Mesothelial cell of epicardium (in vitro differentiated cells): ENCODE data around the gene SYS1. TPM values are rescaled to one million over a fixed set of nuclear protein-coding genes. Genes with fewer than 3 reads are reported as not detected.

Experiments used
- DNase-seq, 2 experiments: peaks; one replicate each; pipeline ENCODE4 v3.0.0; 2021; ENCODE audit warnings: low spot score in 2 of 2; ENCODE audit not compliant: unreplicated experiment in 2 of 2
- H3K27ac Mint-ChIP-seq: 2 replicates; pipeline ENCODE4 v1.8.0; 2021; ENCODE audit warnings: mixed read lengths
- H3K27me3 Mint-ChIP-seq: 2 replicates; pipeline ENCODE4 v1.8.0; 2021; ENCODE audit warnings: low read depth, mixed read lengths
- H3K36me3 Mint-ChIP-seq: 2 replicates; pipeline ENCODE4 v1.8.0; 2021; ENCODE audit warnings: mixed read lengths
- H3K4me1 Mint-ChIP-seq: 2 replicates; pipeline ENCODE4 v1.8.0; 2021; ENCODE audit warnings: mixed read lengths
- H3K4me3 Mint-ChIP-seq: 2 replicates; pipeline ENCODE4 v1.8.0; 2021; ENCODE audit warnings: mild to moderate bottlenecking, moderate library complexity, mixed read lengths
- H3K9me3 Mint-ChIP-seq: 2 replicates; pipeline ENCODE4 v1.8.0; 2021; ENCODE audit warnings: mixed read lengths
- CTCF ChIP-seq: fragments of 200-600 bp; sonication (generic); IDR thresholded peaks from one replicate; pipeline ENCODE4 v1.5.0; 2021; ENCODE audit warnings: antibody characterized with exemption; ENCODE audit not compliant: unreplicated experiment
- total RNA-seq: library from RNA; stranded (reverse); gene quantifications from 3 replicates; pipeline ENCODE4 v1.2.1, GENCODE V29; 2021

Gene SYS1
- total RNA-seq, 1 donor from 2014 or later = 27.2 TPM

- Mint-ChIP-seq H3K4me3 (no peak overlapping the region), H3K9me3 (no peaks in the 10 kb centered on the region), H3K4me1 (peaks cover 26% of the 10 kb centered on the region), H3K27me3 (no peaks in the 10 kb centered on the region), H3K27ac (peak overlapping the region; percentile 79), H3K36me3 (no peaks in the 10 kb centered on the region)
- no peak for DNase-seq
- TF ChIP-seq CTCF = no peak
Measured at GRCh38 chr20:45358282-45359068, 4.5 kb upstream of the SYS1 start.

- H3K4me1 Mint-ChIP-seq = peaks cover 32% of the 10 kb centered on the region
- no peaks in the 10 kb centered on the region for H3K36me3 Mint-ChIP-seq
- H3K27ac Mint-ChIP-seq = peak overlapping the region; percentile 79
- TF ChIP-seq CTCF = no peak
- no peaks in the 10 kb centered on the region for H3K27me3 Mint-ChIP-seq
- no peak overlapping the region for H3K4me3 Mint-ChIP-seq
- DNase-seq = no peak
- H3K9me3 Mint-ChIP-seq = no peaks in the 10 kb centered on the region
Measured at GRCh38 chr20:45359069-45359405, 3.9 kb upstream of the SYS1 start.

GRCh38 chr20:45359406-45360148 lies 3.4 kb upstream of the SYS1 start:
- DNase-seq = no peak
- H3K4me1 Mint-ChIP-seq = peaks cover 34% of the 10 kb centered on the region
- H3K9me3 Mint-ChIP-seq = no peaks in the 10 kb centered on the region
- no peaks in the 10 kb centered on the region for H3K36me3 Mint-ChIP-seq
- H3K4me3 Mint-ChIP-seq = no peak overlapping the region
- H3K27me3 Mint-ChIP-seq = no peaks in the 10 kb centered on the region
- peak overlapping the region; percentile 79 for H3K27ac Mint-ChIP-seq
- TF ChIP-seq CTCF = no peak

GRCh38 chr20:45361793-45362192 lies 1.2 kb upstream of the SYS1 start:
- peak overlapping the region; percentile 39 for H3K27ac Mint-ChIP-seq
- no peak for DNase-seq
- no peak for TF ChIP-seq CTCF
- peaks cover 4% of the 10 kb centered on the region for H3K36me3 Mint-ChIP-seq
- peaks cover 37% of the 10 kb centered on the region for H3K4me1 Mint-ChIP-seq
- H3K27me3 Mint-ChIP-seq = no peaks in the 10 kb centered on the region
- H3K9me3 Mint-ChIP-seq = no peaks in the 10 kb centered on the region
- H3K4me3 Mint-ChIP-seq = no peak overlapping the region

- H3K4me1 Mint-ChIP-seq = peaks cover 27% of the 10 kb centered on the region
- H3K27ac Mint-ChIP-seq = peak overlapping the region; percentile 100
- no peak for DNase-seq
- H3K9me3 Mint-ChIP-seq = no peaks in the 10 kb centered on the region
- H3K27me3 Mint-ChIP-seq = no peaks in the 10 kb centered on the region
- no peak for TF ChIP-seq CTCF
- peaks cover 17% of the 10 kb centered on the region for H3K36me3 Mint-ChIP-seq
- peak overlapping the region; percentile 99 for H3K4me3 Mint-ChIP-seq
Measured at GRCh38 chr20:45363611-45364492, 896 bp downstream of the SYS1 start.
